GM13977 (cell line): ENCODE results near the gene SHISAL1.
"Not testable (repeated sequence)": the region's sequence is repeated elsewhere in the genome, so short reads cannot be mapped to it uniquely, and the experiment has no call there.

Experiments
- DNase-seq: peaks from one replicate; pipeline ENCODE4 v3.0.0; 2012; ENCODE audit warnings: low spot score
- in situ Hi-C: fragments of 300-500 bp; cut with MboI; formaldehyde crosslinking; loops from one replicate; pipeline ENCODE4 v1.12.0; 2022; ENCODE audit warnings: low sequenced_read_pairs, low pct_unique_long_range_greater_than_20kb, mixed read lengths, inconsistent platforms; ENCODE audit not compliant: unreplicated experiment
- TF ChIP-seq, protein P1 (sequence below): IDR thresholded peaks from 2 replicates; pipeline ENCODE4 v1.5.1; 2012; ENCODE audit warnings: mild to moderate bottlenecking, control low read depth; ENCODE audit not compliant: insufficient read depth; ENCODE audit errors: extremely low read depth, missing control alignments

SHISAL1 gene

GRCh38 chr22:44237290-44237689, 75.5 kb downstream of the SHISAL1 start:
- in situ Hi-C loops = no loop called here
- TF ChIP-seq, protein P1, sequence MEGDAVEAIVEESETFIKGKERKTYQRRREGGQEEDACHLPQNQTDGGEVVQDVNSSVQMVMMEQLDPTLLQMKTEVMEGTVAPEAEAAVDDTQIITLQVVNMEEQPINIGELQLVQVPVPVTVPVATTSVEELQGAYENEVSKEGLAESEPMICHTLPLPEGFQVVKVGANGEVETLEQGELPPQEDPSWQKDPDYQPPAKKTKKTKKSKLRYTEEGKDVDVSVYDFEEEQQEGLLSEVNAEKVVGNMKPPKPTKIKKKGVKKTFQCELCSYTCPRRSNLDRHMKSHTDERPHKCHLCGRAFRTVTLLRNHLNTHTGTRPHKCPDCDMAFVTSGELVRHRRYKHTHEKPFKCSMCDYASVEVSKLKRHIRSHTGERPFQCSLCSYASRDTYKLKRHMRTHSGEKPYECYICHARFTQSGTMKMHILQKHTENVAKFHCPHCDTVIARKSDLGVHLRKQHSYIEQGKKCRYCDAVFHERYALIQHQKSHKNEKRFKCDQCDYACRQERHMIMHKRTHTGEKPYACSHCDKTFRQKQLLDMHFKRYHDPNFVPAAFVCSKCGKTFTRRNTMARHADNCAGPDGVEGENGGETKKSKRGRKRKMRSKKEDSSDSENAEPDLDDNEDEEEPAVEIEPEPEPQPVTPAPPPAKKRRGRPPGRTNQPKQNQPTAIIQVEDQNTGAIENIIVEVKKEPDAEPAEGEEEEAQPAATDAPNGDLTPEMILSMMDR = no peak
- DNase-seq = no peak

- DNase-seq, in situ Hi-C loops: not testable (repeated sequence)
Observed at GRCh38 chr22:44234372-44234771, 78.4 kb downstream of the SHISAL1 start.

DNA sequence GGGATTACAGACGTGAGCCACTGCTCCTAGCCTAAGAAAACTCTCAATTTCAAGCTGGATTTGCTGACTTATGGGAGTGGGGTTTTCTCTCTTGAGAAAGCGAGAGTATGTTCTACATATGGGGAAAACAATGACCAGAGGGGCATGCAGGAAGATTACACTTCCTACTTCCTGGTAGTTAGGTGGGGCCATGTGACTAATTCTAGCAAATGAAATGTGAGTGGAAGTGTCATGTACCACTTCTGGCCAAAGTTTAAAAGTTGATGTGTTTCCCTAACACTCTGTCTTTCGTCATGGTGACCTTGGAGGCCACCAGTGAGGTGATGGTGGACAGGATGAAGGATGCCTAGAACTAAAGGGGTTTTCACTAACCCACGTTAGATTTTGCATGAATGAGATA, 81.5 kb downstream of the SHISAL1 start:
- in situ Hi-C loops = no loop called here
- no peak for DNase-seq
- TF ChIP-seq, protein P1 = no peak

DNA sequence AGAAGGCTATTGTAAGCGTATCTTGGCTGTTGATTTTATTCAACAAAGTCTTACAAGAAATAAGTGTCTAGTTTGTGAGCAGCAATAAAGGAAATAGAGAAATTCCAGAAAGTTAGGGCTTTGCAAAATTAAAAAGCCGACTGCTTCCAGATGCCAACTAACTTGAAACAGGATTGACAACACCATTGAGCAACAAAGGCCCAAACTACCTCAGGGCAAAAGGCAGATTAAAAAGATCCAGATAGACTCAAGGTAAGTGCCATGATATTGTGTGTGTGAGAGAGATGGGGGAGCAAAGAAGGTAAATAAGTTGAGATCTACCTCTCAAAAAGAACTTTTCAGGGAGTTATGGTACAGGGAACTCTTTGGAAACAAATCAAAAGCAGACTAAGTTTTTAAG, 82.9 kb downstream of the SHISAL1 start:
- in situ Hi-C loops = no loop called here
- no peak for DNase-seq
- TF ChIP-seq, protein P1 = no peak

GRCh38 chr22:44229331-44229730, 83.4 kb downstream of the SHISAL1 start:
- TF ChIP-seq, protein P1 = no peak
- DNase-seq = no peak
- in situ Hi-C loops = no loop called here

DNA sequence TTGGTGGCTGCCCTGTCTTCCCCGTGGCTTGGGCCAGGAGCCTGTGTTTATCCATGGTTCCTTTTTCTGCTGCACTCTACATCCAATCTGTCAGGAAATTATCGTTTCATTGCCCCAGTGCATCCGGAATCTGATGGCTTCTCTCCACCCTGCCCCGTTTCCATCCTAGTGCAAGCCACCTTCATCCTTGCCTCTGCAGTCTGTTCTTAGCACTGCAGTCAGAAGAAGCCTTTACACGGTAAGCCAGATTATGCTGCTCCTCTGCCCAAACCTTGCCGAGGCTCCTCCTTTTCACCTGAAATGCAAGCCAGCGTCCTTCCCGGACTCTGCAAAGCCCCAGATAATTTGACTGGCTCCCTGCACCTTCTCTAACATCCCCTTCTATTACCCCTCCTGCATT, 86.9 kb downstream of the SHISAL1 start:
- in situ Hi-C loops = no loop called here
- TF ChIP-seq, protein P1 = no peak
- no peak for DNase-seq

DNA sequence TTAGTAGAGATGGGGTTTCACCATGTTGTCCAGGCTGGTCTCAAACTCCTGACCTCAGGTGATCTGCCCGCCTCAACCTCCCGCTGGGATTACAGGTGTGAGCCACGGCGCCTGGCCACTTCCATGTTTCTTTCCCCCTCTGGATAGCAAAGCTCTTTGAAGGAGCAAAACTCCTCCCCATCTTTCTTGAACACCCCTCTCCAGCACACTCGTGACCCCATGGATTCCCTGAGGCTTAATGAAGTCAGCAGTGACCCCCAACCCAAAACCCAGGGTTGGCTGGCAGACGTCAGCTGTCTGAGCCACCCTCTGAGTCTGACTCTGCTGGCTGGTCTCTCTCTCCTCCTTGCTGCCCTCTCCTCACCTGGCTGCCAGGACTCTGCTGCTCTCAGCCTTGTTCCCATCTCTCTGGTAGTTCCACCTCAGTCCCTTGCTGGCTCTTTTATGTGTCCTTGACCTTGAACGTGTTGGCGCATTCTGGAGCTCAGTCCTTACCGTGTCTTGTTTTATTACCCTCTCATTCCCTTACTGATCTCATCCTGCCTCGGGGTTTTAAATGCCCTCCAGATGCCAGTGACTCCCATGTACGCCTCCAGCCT, 87.6 kb downstream of the SHISAL1 start:
- TF ChIP-seq, protein P1 = no peak
- in situ Hi-C loops = no loop called here
- DNase-seq = no peak
